Measurements from ENCODE around the gene DIPK2B.

DNA sequence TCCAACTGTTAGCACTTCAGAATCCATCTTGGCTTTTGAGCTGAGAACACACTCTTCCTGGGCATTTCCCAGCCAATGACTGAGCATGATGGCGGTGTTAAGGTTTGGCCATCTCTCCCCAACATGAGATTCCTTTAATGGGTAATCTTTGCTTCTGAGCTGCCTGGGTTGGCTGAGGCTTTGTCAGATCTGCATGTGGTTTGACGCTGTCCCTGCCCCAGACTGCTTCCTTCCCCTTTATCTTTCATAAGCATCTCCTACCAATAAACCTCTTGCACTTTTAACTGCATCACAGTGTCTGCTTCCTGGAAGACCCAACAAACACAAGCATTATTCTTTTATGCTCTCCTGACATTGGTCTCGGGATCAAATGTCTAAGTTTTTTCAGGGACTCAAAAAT lies 31.5 kb upstream of the DIPK2B start:
- TF ChIP-seq, protein P1, sequence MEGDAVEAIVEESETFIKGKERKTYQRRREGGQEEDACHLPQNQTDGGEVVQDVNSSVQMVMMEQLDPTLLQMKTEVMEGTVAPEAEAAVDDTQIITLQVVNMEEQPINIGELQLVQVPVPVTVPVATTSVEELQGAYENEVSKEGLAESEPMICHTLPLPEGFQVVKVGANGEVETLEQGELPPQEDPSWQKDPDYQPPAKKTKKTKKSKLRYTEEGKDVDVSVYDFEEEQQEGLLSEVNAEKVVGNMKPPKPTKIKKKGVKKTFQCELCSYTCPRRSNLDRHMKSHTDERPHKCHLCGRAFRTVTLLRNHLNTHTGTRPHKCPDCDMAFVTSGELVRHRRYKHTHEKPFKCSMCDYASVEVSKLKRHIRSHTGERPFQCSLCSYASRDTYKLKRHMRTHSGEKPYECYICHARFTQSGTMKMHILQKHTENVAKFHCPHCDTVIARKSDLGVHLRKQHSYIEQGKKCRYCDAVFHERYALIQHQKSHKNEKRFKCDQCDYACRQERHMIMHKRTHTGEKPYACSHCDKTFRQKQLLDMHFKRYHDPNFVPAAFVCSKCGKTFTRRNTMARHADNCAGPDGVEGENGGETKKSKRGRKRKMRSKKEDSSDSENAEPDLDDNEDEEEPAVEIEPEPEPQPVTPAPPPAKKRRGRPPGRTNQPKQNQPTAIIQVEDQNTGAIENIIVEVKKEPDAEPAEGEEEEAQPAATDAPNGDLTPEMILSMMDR (IDR thresholded peaks at IDR 0.05 in 8 of 11, conservative IDR thresholded peaks at IDR 0.05 in 3 of 11): no peak
- no peak for TF ChIP-seq POLR2A (IDR thresholded peaks at IDR 0.05)
- TF ChIP-seq POLR2AphosphoS5 (IDR thresholded peaks at IDR 0.05): no peak

Data from spleen (tissue), 7 donors.